HG02970 (cell line): ENCODE results near the gene CHCHD6.

Experiments
- ATAC-seq: cut with Tn5 transposase; IDR thresholded peaks from one replicate; pipeline ENCODE4 v1.9.1; 2021; ENCODE audit warnings: mild to moderate bottlenecking, moderate library complexity, moderate number of reproducible peaks; ENCODE audit not compliant: unreplicated experiment, low FRiP score

Gene CHCHD6

DNA sequence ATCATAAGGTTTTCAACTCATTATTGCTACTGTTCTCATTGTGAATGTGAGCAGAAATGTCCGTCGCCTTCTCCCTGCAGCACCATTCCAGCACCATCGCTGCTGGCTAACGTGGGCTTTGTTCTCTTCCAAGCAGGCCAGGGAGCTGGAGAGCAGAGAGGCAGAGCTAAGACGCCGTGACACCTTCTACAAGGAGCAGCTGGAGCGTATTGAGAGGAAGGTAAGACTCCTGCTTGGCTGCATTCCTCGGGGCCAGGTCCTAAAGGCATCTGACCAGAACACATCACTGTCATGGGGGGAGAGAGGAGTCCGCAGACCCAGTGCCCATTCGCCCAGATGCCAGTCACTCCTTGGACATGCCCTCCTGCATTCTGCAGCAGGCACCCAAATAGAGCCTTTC lies 148.5 kb downstream of the CHCHD6 start:
- ATAC-seq = no peak

DNA sequence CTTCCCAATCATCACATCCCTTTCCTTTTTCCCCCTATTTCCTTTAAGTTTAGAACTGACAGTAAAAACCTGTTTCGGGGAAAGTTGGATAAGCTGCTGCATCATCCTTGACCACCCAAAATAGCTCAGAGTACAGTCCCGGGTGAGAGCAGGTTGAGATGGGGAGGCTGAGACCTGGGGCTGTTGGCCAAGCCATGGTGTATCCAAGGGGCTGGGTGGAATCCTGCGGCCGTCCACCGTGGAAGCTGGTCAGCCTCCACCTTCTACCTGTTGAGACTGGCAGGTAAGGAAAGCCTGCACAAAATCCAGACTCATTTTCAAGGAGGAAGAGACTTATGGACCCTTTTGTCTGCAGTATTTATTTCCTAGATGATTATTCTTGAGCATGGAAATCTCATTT lies 150.6 kb downstream of the CHCHD6 start:
- no peak for ATAC-seq

DNA sequence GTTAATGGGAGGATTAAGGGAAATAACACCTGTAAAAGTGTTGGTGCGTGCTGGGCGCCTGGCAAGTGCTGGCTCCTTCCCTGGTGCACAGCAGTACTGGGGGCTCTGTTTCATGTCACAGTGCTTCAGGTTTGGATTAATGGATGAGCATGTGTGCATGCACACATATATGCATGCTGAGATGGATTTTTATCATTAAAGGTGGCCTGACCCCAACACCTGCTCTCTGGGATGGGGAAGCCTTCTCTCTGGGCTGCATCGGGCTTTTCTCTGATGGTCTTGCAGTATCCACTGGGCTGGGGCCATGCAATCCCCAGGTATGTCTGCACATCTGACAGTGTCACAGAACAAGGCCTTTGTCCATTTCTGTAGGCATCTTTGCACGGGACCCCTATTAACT lies 151.3 kb downstream of the CHCHD6 start:
- no peak for ATAC-seq

DNA sequence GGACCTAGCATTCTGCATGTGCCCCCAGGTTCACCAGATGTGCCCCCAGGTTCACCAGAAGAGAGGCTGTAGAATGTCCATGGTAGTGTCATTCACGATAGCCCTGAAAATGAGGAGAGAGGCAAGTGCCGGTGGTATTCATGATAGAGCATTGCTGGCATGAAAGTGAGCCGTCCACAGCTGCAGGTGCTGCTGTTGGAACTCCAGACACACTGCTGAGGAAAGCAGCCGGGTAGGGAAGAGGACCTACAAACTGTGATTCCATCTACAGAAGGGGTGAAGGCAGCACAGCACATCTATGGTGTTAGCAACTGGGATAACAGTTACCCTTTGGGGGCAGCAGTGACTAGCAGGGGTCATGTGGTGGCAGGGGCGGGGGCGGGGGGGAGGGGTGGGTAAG lies 153.9 kb downstream of the CHCHD6 start:
- no peak for ATAC-seq

DNA sequence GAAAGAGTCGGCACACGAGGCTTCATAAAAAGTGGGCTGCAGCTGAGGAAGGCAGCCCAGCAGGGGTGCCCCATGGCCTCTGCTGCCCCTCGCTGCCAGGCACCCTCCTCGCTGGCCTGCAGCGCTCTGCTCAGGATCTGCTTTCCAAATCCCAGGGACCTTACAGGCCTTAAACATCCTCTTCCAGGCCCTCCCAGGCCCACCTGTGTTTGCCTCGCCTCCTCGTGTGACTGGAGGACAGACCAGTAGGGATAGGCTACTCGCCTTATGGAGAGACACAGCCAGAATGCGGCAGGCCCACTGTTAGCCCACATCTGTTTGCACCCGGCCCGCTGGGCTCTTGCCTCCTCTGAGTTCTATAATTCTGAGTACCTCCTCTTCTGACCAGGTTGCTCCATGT lies 154.4 kb downstream of the CHCHD6 start:
- no peak for ATAC-seq

DNA sequence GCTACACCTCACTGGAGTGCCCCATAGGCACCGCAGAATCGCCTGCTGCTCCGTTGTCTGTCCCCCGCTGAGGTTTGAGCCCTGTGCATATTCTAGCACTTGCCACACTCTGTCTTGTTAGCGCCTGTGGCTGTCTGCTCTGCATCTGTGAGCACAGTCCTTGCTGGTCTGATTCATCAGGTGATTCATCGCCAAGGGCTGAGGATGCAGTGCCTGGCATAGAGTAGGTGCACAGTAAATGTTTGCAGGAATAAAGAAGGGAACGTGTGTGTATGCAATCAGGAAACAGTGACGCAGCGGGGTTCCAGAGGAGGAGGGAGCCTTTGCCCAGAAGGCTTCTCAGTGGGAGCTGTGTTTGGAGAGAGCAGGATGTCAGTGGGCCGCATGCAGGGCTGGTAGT lies 154.8 kb downstream of the CHCHD6 start:
- no peak for ATAC-seq

DNA sequence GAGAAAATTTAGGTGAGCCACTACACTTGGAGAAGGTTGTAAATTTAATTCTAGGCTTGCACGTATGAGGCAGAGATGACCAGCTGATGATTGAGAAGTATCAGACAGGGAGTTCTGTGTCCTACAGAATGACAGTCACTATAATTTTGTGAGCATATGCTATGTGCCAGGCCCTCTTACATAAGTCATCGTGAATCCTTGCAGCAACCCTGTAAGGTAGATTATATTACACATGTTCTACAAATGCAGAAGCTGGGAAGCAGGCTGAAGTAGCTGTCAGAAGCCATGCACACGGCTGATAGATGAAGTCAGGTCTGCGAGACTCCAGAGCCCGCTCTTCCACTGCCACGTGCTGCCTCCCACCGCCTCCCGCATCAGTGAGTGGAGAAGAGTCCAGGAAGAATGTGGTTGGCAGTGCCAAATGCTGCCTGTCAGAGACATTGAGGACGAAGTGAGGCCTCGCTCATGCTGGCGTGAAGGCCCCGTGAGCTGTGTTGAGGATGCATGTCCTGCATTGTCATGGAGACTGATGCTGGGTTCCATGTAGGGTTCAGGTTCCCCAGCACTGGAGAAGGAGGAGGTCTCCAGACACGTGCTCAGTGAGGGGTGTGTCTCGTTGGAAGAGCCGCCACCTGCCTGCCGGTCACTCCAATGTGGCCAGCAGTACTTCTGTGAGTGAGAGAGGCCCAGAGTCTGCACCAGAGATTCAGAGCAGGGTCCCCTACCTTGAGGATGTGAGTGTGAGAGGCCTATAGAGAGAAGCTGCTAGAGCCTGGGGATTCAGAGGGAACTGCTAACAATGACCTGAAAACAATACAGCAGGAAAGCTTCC lies 155.6 kb downstream of the CHCHD6 start:
- ATAC-seq = no peak

DNA sequence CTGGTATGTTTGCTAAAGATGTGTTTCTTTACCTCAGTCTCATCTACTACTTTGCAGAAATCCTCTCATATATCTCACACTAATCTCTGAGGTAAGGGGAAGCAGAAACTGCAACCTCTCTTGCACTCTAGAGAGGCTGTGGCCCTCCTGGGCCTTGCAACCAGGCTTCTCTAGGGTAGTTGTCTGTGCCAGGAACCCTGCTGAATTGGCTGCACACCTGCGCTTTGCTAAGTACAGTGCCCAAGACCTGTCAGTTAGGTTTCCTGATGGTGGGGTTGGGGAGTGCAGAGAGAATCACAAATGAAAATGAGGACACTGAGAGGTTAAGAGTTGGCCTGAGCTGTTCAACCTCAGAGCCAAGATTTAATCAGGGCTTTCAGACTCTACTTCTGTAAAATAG lies 161.7 kb downstream of the CHCHD6 start:
- no peak for ATAC-seq

DNA sequence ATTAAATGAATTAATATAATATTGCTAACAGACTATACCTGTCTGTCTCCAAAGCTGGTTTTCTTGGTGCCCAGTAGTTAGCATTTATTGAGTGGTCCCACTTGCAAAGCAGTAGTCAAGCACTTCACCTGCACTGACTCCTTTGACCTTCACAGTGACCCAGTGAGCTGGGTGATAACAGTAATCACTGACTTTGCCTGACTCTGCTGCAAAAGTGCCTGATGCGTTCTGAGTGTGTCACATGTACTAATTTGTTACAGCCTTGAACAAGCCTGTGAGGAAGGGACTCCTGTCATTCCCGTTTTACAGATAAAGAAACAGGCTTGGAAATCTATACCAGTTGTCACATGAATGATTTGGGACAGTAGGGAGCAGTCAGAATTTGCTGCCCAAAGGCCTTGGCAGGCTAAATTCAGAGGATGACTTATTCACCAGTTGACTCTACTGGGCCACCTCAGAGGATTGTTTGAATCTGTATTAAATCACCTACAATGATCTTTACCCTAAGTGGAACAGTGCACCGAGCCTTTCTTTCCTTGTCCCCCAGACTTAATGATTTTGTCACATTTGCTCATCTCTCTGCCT lies 162.2 kb downstream of the CHCHD6 start:
- ATAC-seq = no peak

DNA sequence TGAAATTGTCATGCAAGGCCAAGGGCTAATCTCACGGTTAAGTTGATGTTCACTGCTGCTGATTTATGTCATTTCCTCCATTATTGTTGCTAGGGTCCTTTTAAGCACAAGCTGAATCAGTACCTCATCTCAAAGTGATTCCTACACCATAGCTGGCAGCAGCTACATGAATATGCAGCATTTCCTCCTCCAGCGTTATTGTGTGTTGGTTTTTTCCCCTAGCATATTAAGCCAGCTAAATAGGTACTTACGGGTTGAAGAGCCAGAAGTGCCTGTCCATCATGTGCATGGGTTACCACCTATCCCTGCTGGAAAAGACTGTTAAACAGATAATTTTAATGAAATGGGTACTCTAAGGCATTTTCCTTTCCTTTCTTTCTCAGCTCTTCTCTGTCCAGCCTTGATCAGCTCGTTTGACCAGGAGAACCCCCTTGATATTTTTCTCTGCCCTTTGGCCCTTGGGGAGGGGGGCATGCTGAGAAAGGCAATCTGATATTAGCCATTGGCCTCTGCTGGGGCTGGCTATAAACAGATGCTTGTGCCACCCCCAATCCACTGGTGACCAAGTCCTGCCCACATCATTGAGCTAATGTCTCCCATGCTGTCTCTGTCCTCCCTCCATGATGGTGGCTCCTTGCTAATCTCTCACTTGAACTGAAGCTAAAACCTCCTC lies 163.3 kb downstream of the CHCHD6 start:
- ATAC-seq = no peak

DNA sequence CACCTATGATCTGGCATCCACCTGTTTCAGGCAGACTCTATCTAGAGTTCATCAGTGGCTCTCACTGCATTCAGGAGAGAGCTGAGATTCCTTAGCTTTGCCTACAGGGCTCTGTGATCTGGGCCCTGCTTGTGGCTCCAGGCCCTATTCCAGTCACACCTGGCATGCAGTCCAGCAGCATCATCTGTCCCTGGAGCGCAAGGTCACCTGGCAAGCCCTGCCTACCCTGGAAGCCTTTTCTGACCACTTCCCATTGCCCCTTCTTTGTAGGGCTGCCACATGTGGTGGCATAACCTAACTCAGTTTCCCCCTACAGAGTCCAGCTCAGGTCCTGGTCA lies 163.8 kb downstream of the CHCHD6 start:
- no peak for ATAC-seq

DNA sequence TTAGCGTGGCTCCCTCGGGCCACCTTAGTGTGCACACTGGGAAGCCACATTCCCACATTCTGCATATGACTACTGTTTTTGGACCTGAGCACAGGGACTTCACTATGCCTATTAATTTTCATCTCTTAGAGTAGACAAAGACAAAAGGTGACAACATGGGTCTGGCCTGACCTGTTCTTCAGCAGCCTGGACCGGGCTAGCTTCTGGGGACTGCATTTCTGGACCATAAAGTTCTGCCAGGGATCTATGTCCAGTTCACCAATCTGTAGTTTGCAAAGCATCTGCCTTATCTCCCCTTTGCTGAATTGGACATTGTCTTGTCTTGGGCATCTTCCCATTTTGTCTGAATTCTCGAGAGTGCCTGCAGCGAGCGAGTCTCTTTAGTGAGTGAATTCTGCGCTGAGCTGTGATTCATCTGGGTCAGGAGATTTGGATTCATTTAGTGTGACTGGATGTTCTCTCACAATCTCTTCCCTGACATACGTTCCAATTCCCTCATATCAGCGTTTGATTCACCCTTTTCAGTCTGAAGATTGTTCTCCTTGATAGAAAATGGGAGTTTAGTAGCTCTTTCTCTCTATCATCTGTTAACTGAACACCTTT lies 166.7 kb downstream of the CHCHD6 start:
- ATAC-seq = no peak

DNA sequence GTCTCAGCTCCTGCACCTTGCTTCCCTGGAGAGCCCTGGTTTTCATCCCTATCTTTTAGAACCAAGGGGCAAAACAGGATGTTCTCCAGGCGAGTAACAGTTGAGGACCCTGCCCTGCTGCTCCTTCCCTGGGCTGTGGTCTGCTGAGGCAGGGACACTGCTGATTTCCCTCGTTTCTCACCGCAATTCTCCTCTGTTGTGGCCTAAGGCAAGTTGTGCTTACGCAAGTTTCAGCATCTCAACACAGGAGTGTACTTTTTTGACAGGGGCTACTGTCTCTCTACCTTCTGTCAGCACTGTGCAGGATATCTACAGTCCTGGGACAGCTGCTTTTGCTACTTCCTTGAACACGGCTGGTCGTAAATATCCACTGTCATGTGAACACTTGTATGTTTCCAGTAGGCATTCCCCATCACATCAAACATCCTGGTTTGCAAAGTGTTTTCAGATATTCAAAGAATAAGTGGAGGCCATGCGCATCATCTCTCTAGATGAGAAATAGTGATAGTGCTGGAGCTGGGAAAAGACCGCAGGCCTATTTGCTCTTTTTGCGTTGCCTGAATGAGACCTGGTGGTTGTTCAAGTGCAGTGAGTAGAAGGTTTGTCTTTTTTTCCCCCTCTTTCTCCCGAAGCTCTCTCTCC lies 168.8 kb downstream of the CHCHD6 start:
- no peak for ATAC-seq

DNA sequence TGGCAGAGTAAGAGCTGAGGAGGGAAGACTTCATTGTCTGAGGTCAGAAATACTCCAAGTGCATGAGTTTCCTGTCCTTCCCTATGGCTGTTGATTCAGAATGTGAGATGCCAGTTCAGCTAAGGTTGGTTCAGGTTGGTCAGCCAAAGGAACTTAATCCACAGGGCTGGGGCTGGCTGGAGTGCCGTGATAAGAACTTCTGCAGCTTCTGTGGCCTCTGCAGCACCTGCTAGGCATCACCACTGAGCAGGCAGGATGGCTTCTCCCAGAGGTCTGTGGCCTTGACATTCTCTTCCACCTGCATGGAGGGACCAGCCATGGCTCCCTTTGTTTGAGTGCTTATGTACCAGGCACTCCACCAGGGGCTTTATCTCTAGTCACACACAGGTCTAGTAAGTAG lies 169.4 kb downstream of the CHCHD6 start:
- ATAC-seq = no peak

DNA sequence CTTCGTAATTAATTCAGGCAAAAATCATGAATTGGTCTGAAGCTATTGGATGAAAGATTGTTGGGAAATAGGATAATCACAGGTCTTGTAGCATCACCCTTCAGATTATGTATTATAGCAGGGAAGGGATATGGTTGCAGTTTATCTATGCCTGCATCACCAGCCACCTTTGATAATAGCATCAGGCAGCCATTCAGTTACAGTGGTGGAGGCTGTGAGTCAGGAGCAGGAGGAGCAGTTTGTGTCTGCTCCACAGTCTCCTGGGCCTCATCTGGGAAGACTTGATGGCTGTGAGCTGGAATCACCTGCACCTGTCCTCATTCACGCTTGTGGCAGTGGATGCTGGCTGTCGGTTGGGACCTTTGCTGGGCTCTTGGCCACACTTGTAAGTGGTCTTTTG lies 174.6 kb downstream of the CHCHD6 start:
- ATAC-seq = no peak

DNA sequence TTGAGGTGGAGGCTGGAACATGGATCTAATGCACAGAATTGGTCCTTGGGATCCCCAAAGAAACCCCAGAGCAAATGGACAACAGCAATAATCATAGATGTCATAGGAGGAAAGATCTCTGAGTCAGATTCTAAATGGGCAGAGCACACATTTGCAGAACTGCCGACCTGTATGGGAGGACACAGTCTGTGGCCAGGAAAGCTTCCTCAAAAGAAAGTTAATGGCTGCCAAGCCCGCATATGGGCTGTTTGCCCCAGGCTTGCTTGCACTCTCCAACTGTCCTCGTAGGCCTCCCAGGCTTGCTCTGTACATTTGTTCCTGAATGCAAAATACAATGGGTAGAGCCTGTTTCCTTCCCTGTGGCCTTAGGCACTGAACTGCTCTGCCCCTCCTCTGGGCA lies 176.9 kb downstream of the CHCHD6 start:
- ATAC-seq = no peak

DNA sequence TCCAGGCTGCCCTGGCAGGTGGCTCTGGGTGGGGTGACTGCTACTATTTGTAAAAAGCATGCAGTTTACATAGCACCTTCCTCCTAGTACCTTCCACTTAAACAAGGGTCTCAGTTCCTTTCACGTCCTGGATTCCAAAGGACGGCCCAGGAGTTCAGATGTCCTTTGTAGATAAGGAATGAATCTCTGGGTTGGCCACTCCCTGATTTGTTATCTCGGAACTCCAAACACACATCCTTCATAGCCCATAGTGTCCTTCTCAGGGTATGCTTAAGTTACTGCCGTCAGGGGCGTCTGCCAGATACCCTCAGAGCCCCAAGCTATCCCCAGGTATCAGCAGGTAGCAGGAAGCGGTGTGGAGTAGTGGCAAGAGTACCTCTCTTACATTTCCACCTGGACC lies 177.8 kb downstream of the CHCHD6 start:
- no peak for ATAC-seq

DNA sequence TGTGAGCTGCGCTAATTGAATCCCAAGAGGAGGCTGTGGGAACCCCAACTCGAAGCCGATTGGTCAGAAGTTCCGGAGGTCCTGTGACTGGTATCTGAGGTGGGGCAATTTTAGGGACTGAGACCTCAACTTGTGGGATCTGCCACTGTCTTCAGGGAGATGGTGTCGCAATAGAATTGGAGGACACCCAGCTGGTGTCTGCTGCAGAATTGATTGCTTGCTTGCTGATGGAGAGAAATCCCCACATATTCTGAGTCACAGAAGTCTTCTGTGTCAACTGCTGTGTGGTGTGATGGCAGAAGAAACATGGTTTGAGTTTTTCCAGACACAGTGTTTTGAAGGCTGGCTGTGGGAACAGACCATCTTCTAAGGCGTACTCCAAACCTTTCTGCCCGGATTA lies 179.2 kb downstream of the CHCHD6 start:
- no peak for ATAC-seq

DNA sequence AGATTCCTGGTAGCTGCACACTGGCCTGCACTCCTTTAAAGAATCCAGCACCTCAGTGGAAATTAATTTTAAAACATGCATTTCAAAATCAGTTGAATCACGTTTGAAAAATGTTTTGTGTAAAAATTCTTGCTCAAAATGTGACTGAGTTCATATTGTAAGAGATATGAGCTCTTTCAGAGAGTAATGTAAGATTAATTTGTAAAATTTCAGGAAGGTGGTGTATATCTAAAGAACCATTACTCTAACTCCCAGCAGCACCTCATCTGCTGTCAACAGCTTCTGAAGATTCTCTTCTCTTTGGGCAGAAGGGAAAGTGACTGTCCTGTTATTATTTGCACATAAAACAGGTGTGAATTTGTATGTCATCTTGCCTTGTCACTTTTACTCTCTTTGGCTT lies 181.4 kb downstream of the CHCHD6 start:
- ATAC-seq = no peak

DNA sequence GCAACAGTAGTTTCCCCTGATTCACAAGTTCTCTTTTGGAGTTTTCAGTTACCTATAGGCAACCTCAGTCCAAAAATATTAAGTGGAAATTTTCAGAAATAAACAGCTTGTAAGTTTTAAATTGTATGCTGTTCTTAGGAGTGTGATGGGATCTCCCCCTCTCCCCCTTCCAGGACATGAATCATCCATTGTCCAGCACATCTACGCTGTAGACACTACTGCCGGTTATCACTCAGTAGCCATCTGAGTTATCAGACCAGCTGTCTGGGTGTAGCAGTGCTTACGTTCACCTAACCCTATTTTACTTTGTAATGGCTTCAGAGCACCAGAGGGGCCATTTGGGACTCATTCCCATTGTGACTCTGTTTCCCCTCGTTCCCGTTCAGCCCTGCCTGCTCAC lies 182.2 kb downstream of the CHCHD6 start:
- ATAC-seq = no peak

DNA sequence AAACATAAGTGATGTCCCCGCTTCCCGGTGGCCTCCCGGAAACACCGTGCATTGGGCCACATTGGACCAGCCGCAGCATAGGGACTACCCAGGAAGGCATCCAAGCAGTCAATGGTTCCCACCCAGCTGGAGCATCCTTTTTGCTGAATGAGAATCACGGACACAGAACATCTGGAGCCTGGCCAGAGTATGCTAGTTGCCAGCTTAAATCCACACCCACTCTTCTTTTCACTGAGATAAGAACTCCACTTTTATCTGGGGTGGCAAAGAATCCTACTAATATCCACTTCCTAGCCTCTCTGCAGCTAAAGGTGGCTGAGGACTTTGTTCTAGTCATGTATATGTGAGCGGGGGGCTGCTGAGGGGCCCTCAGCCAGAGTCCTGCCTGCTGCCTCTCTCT lies 183.6 kb downstream of the CHCHD6 start:
- ATAC-seq = no peak
